GM10266 (cell line): Measurements from ENCODE around the gene NREP.

Experiments
- DNase-seq: peaks from one replicate; pipeline ENCODE4 v3.0.0; 2012; ENCODE audit errors: extremely low spot score
- CTCF ChIP-seq: IDR thresholded peaks from 2 replicates; pipeline ENCODE4 v1.5.1; 2012; ENCODE audit warnings: mild to moderate bottlenecking, low read depth; ENCODE audit not compliant: control insufficient read depth, insufficient read depth; ENCODE audit errors: missing control alignments

NREP gene

GRCh38 chr5:111746791-111747190 lies 10.2 kb downstream of the NREP start:
- DNase-seq, result no peak
- TF ChIP-seq CTCF, result no peak

- no peak for DNase-seq
- no peak for TF ChIP-seq CTCF
Measured at GRCh38 chr5:111745075-111745739, 11.8 kb downstream of the NREP start.

GRCh38 chr5:111744455-111744854 lies 12.5 kb downstream of the NREP start:
- TF ChIP-seq CTCF, result no peak
- DNase-seq, result no peak

- no peak for TF ChIP-seq CTCF
- no peak for DNase-seq
Measured at GRCh38 chr5:111743988-111744387, 13.0 kb downstream of the NREP start.

GRCh38 chr5:111743512-111743911 lies 13.5 kb downstream of the NREP start:
- no peak for DNase-seq
- TF ChIP-seq CTCF, result no peak

- TF ChIP-seq CTCF, result no peak
- DNase-seq, result no peak
Measured at GRCh38 chr5:111742177-111742994, 14.6 kb downstream of the NREP start.

- no peak for TF ChIP-seq CTCF
- DNase-seq, result no peak
Measured at GRCh38 chr5:111741278-111741677, 15.7 kb downstream of the NREP start.
